PFSK-1 (cell line): ENCODE results near the gene CNIH2.

Source experiments
- POLR2AphosphoS5 ChIP-seq: IDR thresholded peaks from 2 replicates; pipeline ENCODE4 v1.6.1; 2012; ENCODE audit warnings: low read depth, mild to moderate bottlenecking, control low read depth, low read length, moderate library complexity
- SIN3A ChIP-seq: IDR thresholded peaks from 2 replicates; pipeline ENCODE4 v1.6.1; 2012; ENCODE audit warnings: mild to moderate bottlenecking, low read length, moderate library complexity, borderline replicate concordance; ENCODE audit not compliant: insufficient read depth
- TAF1 ChIP-seq: IDR thresholded peaks from 2 replicates; pipeline ENCODE4 v1.6.1; 2012; ENCODE audit warnings: low read length, control low read depth, borderline replicate concordance; ENCODE audit not compliant: insufficient read depth

DNA sequence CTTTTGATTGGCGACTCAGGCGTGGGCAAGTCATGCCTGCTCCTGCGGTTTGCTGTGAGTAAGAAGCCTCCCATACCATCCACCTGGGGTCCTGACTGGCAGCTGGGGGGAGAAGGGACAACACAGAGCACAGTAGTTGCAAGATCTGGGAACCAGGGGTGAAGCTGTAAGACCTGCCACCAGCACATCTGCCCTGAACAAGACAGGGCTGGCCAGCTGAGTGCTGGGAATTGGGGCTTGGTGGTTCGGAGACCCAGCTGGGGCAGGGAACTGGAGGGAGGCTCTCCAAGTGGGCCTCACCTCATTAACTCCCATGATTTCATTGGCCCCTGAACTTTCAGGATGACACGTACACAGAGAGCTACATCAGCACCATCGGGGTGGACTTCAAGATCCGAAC, 6.2 kb upstream of the CNIH2 start:
- no peak for TF ChIP-seq POLR2AphosphoS5
- no peak for TF ChIP-seq SIN3A
- TF ChIP-seq TAF1, result no peak
